HG03066 (cell line): ENCODE measurements around the gene BCL10.

Experiments
- ATAC-seq: cut with Tn5 transposase; IDR thresholded peaks from one replicate; pipeline ENCODE4 v1.9.1; 2021; ENCODE audit warnings: low read depth; ENCODE audit not compliant: unreplicated experiment

The BCL10 gene

GRCh38 chr1:85224734-85225623 lies 51.5 kb downstream of the BCL10 start:
- ATAC-seq: no peak

- no peak for ATAC-seq
Observed at GRCh38 chr1:85224295-85224694, 52.1 kb downstream of the BCL10 start.

DNA sequence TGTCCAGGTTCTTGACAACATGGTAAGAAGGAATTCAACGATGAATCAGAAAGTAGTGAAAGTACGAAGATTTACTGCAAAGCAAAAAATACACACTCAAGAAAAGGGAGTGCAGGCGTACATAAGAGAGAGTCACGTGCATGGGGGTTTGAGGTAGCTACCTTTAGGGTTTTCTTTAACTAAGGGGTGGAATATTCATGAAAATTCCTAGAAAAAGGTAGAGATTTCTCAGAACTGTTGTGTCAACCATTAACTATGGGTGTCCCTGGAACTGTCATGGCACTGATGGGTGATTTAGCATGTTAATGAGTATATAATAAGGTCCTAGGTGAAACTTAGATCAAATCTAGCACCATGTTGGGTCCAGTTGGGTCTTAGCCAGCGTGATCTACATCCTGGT lies 53.1 kb downstream of the BCL10 start:
- no peak for ATAC-seq

GRCh38 chr1:85220756-85221201 lies 55.7 kb downstream of the BCL10 start:
- ATAC-seq: no peak

DNA sequence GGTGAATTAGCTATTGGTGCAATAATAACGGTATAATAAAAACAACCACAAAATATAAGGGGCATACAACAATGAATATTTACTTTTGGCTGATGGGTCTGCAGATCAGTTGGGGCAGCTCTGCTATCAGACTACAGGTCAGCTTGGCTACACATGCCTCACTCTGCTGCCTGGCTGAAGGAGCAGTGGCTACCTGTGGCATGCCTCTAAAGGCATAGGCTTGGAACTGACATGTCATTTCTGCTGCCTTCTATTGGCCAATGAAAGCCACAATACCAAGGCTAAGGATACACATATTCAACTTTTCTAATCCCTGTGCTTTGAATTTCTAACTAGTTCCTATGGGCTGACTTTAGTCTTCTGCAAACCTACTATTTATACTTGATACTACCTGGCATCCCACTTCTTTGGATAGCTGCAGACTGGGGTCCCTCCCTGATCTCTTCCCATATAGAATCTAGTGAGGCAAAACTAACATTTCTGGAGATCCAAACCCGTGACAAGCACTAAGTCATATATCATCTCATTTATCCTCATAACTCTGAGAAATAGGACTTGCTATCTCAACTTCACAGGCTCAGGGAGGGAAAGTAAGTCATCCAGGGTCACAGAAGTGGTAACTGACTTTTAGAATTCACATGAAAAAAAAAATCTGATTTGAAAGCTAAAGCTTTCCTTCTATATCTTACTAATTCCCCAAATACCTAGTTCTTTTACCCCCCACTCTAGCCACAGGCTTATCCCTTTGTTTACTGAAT lies 56.4 kb downstream of the BCL10 start:
- no peak for ATAC-seq

DNA sequence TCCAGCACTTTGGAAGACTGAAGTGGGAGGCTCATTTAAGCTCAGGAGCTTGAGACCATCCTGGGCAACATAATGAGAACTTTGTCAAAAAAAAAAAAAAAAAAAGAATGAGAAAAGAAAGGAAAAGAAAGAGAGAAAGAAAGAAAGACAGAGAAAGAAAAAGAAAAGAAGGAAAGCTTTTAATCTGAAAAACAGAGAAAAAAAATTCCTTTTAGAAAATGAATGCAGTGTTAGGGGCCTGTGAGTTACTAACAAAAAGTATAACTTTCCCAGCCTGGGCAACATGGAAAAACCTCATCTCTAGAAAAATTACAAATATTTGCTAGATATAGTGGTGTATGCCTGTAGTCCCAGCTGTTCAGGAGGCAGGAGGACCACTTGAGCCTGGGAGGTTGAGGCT lies 59.7 kb downstream of the BCL10 start:
- no peak for ATAC-seq
